ENCODE results near the gene CGNL1. TPM values are rescaled to one million over a fixed set of nuclear protein-coding genes. Genes with fewer than 3 reads are reported as not detected.

The CGNL1 gene
- polyA plus RNA-seq, 2 of the 4 experiments (the other 2 are of a cell fraction), result 1.4 to 1.8 TPM

DNA sequence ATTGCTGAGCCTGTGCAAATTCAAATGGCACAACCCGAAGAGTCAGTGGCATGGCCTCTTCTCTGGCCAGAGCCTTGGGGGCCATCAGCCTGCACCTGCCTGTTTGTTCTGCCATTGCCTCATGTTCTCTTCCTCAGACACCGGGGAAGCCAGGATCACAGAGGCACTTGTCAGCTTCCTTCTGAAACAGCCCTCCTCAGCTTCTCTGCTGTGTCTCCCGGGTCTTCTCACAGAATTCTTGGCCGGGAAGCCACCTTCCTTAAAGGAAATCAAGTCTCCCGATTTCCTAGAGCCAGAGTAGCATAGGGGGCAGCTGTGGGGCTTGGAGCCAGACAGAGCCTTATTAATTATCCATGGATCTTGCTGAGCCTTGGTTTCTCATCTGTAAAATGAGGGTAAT, 47.4 kb upstream of the CGNL1 start:
- TF ChIP-seq, protein P1, sequence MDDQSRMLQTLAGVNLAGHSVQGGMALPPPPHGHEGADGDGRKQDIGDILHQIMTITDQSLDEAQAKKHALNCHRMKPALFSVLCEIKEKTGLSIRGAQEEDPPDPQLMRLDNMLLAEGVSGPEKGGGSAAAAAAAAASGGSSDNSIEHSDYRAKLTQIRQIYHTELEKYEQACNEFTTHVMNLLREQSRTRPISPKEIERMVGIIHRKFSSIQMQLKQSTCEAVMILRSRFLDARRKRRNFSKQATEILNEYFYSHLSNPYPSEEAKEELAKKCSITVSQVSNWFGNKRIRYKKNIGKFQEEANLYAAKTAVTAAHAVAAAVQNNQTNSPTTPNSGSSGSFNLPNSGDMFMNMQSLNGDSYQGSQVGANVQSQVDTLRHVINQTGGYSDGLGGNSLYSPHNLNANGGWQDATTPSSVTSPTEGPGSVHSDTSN (IDR thresholded peaks at IDR 0.05), result no peak
- TF ChIP-seq, protein P2, sequence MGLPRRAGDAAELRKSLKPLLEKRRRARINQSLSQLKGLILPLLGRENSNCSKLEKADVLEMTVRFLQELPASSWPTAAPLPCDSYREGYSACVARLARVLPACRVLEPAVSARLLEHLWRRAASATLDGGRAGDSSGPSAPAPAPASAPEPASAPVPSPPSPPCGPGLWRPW (IDR thresholded peaks at IDR 0.05), result no peak
- TF ChIP-seq HOXA7 (CRISPR knock-in tag; IDR thresholded peaks at IDR 0.05) (no peak), EHF (CRISPR knock-in tag; IDR thresholded peaks at IDR 0.05) (no peak)
- H3K27ac ChIP-seq, result no peak overlapping the region
- no peak overlapping the region for H3K4me2 ChIP-seq
- POLR2A ChIA-PET, result no interaction called here
- no peak for ATAC-seq
- 39% methylated on average over 5 of the region's 5 CpGs for WGBS (ENCODE audit: missing lambda C conversion rate)
- no peak for FAIRE-seq
- no peak overlapping the region for H3K4me3 ChIP-seq
- peaks cover 14% of the 10 kb centered on the region for H3K4me1 ChIP-seq
- DNase-seq (ENCODE audit: low read depth in 1 of 2, low spot score in 1 of 2), result no peak
- CTCF ChIA-PET, result interaction anchor here (0.5 to 7.5 kb wide), 8 partner anchors 12 to 839 kb away, joined by 3 to 98 read pairs (median 4); no protein-coding TSS in a partner anchor
- no peaks in the 10 kb centered on the region for H3K9me3 ChIP-seq

DNA sequence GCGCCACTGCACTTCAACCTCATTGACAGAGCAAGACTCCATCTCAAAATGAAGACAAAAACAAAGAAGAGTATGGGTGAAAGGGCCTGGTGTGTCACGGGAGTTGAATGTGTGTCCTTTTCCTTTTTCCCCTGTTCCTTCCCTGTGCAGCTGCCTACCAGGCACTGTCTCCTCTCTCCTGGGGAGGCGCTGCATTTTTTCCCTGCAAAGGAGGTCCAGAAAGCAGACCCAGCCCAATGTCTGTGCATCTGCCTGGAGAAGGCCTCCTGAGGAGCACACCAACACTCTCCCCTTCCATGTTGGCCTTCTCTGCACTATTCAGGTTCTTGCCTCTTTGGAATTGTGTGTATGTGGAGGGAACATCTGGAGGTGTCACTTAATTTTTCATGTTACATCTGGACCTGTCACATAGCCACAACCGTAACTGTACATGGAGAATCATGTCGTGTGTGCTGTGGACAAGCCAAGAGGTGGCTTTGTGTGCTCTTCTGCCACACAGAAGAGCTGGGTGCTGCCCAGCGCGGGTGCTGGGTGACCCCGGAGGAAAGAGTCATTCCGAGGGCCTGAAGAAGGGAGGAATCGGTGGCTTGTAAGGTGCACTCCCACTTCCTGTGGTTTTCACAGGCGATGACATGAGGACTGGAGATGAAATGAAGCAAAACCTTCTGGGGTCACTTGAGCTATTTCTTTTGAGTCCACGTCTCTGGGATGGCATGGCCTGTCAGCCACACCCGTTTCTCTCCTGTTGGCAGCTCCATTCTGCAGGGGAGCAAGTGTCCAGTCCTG, 46.5 kb upstream of the CGNL1 start:
- no peak for TF ChIP-seq HEYL (CRISPR knock-in tag; IDR thresholded peaks at IDR 0.05)
- TF ChIP-seq POLR2AphosphoS2 (conservative IDR thresholded peaks at IDR 0.05; ENCODE audit: low read length), result no peak
- TF ChIP-seq BHLHE40 (IDR thresholded peaks at IDR 0.05; ENCODE audit: low read depth, low read length), result no peak
- TF ChIP-seq ZC3H11A (IDR thresholded peaks at IDR 0.05), result no peak
- no peak for TF ChIP-seq KDM5A (IDR thresholded peaks at IDR 0.05)
- TF ChIP-seq CHD4 (IDR thresholded peaks at IDR 0.05; ENCODE audit: borderline replicate concordance), result no peak
- TF ChIP-seq ZNF302 (CRISPR knock-in tag; IDR thresholded peaks at IDR 0.05), result no peak
- TF ChIP-seq, protein P3, sequence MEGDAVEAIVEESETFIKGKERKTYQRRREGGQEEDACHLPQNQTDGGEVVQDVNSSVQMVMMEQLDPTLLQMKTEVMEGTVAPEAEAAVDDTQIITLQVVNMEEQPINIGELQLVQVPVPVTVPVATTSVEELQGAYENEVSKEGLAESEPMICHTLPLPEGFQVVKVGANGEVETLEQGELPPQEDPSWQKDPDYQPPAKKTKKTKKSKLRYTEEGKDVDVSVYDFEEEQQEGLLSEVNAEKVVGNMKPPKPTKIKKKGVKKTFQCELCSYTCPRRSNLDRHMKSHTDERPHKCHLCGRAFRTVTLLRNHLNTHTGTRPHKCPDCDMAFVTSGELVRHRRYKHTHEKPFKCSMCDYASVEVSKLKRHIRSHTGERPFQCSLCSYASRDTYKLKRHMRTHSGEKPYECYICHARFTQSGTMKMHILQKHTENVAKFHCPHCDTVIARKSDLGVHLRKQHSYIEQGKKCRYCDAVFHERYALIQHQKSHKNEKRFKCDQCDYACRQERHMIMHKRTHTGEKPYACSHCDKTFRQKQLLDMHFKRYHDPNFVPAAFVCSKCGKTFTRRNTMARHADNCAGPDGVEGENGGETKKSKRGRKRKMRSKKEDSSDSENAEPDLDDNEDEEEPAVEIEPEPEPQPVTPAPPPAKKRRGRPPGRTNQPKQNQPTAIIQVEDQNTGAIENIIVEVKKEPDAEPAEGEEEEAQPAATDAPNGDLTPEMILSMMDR (IDR thresholded peaks at IDR 0.05), result no peak
- no peak for TF ChIP-seq SMC3 (IDR thresholded peaks at IDR 0.05)
- ChIA-PET POLR2A (no interaction called here), CTCF (interaction anchor here (1.1 to 7.5 kb wide), 7 partner anchors 11 to 839 kb away, joined by 3 to 98 read pairs (median 5); no protein-coding TSS in a partner anchor)
- Histone ChIP-seq H3K4me3 (no peak overlapping the region), H3K27ac (no peak overlapping the region), H3K4me2 (no peak overlapping the region), H3K9me3 (no peaks in the 10 kb centered on the region), H3K4me1 (peaks cover 17% of the 10 kb centered on the region)
- ATAC-seq (no peak; a peak in 1 of 6 replicates), DNase-seq (ENCODE audit: low read depth in 1 of 2, low spot score in 1 of 2) (no peak), FAIRE-seq (no peak)
- WGBS (ENCODE audit: missing lambda C conversion rate), result 79% methylated on average over 13 of the region's 13 CpGs

DNA sequence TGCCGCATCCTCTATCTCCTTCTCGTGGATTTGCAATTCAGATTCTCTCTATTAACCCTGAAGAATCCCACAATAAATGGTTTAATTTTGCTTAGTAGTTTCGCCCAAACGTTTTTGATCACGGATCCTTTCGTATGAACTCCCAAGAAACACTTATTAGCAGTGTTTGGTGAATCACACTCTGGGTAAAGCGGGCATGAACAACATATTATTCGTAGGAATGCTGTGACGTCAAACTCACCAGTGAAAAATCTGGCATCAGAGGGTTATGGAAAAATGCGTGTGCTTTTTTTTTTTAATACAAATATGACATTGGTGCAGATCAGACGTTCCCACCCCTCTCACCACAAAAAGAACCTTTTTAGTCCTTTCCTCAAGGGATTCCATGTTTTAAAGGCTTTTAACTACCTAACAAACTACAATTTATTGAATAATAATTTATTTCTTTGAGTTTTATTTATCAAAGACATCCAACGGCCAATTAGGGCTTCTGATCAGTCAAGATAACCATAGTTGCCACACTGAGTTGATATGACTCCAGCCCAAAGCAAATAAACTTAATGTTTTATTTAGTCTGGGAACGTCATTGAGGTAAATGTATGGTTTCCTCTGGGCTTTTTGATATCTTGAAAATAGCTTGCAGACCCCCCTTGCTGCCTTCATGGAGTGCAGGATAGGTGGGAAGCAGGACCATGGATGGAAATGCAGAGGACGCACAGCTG, 45.5 kb upstream of the CGNL1 start:
- FAIRE-seq, result no peak
- CTCF ChIA-PET, result interaction anchor here (1.1 to 7.5 kb wide), 5 partner anchors 10 to 840 kb away, joined by 3 to 98 read pairs (median 15); no protein-coding TSS in a partner anchor
- 66% methylated on average over 14 of the region's 14 CpGs for WGBS (ENCODE audit: missing lambda C conversion rate)
- POLR2A ChIA-PET, result no interaction called here
- Histone ChIP-seq H3K4me3 (no peak overlapping the region), H3K4me2 (no peak overlapping the region), H3K4me1 (peaks cover 12% of the 10 kb centered on the region; the same call in 2 of the 3 replicates), H3K27ac (no peak overlapping the region), H3K9me3 (no peaks in the 10 kb centered on the region)
- ATAC-seq, result no peak
- DNase-seq (ENCODE audit: low read depth in 1 of 2, low spot score in 1 of 2), result no peak
- no peak for TF ChIP-seq CHD2 (IDR thresholded peaks at IDR 0.05; ENCODE audit: low read length, partially characterized antibody)
- no peak for TF ChIP-seq CBX2 (IDR thresholded peaks at IDR 0.05; ENCODE audit: borderline replicate concordance, low read depth)
- no peak for TF ChIP-seq HOXB5 (CRISPR knock-in tag; IDR thresholded peaks at IDR 0.05)
- TF ChIP-seq EHMT2 (IDR thresholded peaks at IDR 0.05; ENCODE audit: low read depth), result no peak
- TF ChIP-seq RAD21 (conservative IDR thresholded peaks at IDR 0.05 in 1 of 2, IDR thresholded peaks at IDR 0.05 in 1 of 2), result no peak
- no peak for TF ChIP-seq PHF8 (IDR thresholded peaks at IDR 0.05; ENCODE audit: borderline replicate concordance, low read depth)
- TF ChIP-seq ZC3H11A (IDR thresholded peaks at IDR 0.05), result no peak
- no peak for TF ChIP-seq RARB (CRISPR knock-in tag; IDR thresholded peaks at IDR 0.05)
- TF ChIP-seq SREBF2 (IDR thresholded peaks at IDR 0.05), result no peak
- TF ChIP-seq MYC (IDR thresholded peaks at IDR 0.05; ENCODE audit: borderline replicate concordance, low read length), result no peak
- TF ChIP-seq, protein P3 (IDR thresholded peaks at IDR 0.05), result no peak
- TF ChIP-seq POLR2A (IDR thresholded peaks at IDR 0.05; ENCODE audit: low read length), result no peak
- no peak for TF ChIP-seq BHLHE40 (IDR thresholded peaks at IDR 0.05; ENCODE audit: low read depth, low read length)
- TF ChIP-seq CBX8 (IDR thresholded peaks at IDR 0.05), result no peak
- no peak for TF ChIP-seq NPAS2 (CRISPR knock-in tag; IDR thresholded peaks at IDR 0.05; ENCODE audit: borderline replicate concordance)
- TF ChIP-seq, protein P4, sequence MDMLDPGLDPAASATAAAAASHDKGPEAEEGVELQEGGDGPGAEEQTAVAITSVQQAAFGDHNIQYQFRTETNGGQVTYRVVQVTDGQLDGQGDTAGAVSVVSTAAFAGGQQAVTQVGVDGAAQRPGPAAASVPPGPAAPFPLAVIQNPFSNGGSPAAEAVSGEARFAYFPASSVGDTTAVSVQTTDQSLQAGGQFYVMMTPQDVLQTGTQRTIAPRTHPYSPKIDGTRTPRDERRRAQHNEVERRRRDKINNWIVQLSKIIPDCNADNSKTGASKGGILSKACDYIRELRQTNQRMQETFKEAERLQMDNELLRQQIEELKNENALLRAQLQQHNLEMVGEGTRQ (IDR thresholded peaks at IDR 0.05), result no peak
- TF ChIP-seq CHD4 (IDR thresholded peaks at IDR 0.05; ENCODE audit: borderline replicate concordance), result no peak
